ENCODE measurements around the gene HOXA9. TPM values are rescaled to one million over a fixed set of nuclear protein-coding genes. Genes with fewer than 3 reads are reported as not detected.

Gene HOXA9
- total and polyA plus RNA-seq, 4 donors, result 0.02 to 0.70 TPM; not detected in 2

GRCh38 chr7:27191161-27191731 is 25.9 kb upstream of the HOXA9 start:
- Histone ChIP-seq H3K9me3 (ENCODE audit: control insufficient read depth in 4 of 4, low read length in 3 of 4) (peaks cover 0 to 6% (median under 1%) of the 10 kb centered on the region in 4 donors), H3K4me1 (ENCODE audit: control insufficient read depth in 4 of 4, insufficient read depth in 4 of 4, low read length in 3 of 4) (peaks cover 12 to 25% (median 19%) of the 10 kb centered on the region in 4 donors), H3K9ac (ENCODE audit: low read depth in 1 of 2, low read length in 2 of 2) (no peak overlapping the region), H3K36me3 (ENCODE audit: control insufficient read depth in 4 of 4, insufficient read depth in 3 of 4, low read depth in 1 of 4, low read length in 3 of 4) (no peaks in the 10 kb centered on the region), H3K27ac (ENCODE audit: low read depth in 1 of 2, low read length in 2 of 2) (no peak overlapping the region), H3K27me3 (ENCODE audit: control insufficient read depth in 4 of 4, insufficient read depth in 4 of 4, low read length in 3 of 4) (peaks cover 7 to 51% (median 30%) of the 10 kb centered on the region in 4 donors), H3K4me3 (ENCODE audit: low read depth in 1 of 3, low read length in 3 of 3) (no peak overlapping the region)
- DNase-seq (ENCODE audit: low spot score), result no peak
- 21% methylated on average over 15 of the region's 15 CpGs for WGBS
- TF ChIP-seq HNF4G (IDR thresholded peaks at IDR 0.05) (no peak), SP1 (IDR thresholded peaks at IDR 0.05) (no peak), CTCF (IDR thresholded peaks at IDR 0.05; ENCODE audit: low read depth, low read length, missing input control) (no peak)

DNA sequence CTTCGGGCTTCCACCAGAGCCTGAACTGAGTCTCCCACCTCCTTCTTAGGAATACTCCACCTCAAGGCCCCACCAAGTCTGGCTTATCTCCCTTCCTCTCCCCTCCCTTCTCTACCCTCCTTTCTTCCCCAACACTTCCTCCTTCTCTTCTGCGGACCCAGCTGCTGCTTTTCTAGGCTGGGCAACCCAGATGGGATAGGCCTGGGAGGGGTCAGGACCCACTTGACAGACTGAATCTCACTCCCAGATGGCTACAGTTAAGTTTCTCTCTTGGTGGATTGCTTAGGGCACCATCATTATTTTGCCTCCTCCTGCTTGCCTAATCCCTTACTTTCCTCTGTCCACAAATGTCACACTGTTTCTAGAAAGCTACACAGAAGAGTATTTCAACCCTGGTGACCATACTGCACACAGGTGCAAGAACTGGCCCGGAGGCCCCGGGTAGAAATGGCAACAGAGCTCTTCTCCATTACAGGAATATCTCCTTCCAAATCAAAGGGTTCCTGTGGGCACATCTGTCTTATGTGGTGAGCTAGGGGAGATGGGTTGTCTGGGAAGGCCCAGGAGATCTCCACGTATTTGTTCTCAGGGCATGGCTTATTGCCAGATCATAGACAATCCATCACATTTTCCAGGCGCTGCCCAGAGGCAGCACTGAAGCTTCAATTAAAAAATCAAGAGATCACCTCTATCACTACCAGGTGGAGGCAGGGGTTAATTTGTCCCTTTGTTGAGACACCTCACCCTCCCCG is 24.8 kb upstream of the HOXA9 start:
- H3K9ac ChIP-seq (ENCODE audit: low read depth in 1 of 2, low read length in 2 of 2), result no peak overlapping the region
- peaks cover 0 to 6% (median under 1%) of the 10 kb centered on the region in 4 donors for H3K9me3 ChIP-seq (ENCODE audit: control insufficient read depth in 4 of 4, low read length in 3 of 4)
- H3K36me3 ChIP-seq (ENCODE audit: control insufficient read depth in 4 of 4, insufficient read depth in 3 of 4, low read depth in 1 of 4, low read length in 3 of 4), result no peaks in the 10 kb centered on the region
- no peak overlapping the region for H3K27ac ChIP-seq (ENCODE audit: low read depth in 1 of 2, low read length in 2 of 2)
- peaks cover 12 to 29% (median 18%) of the 10 kb centered on the region in 4 donors for H3K4me1 ChIP-seq (ENCODE audit: control insufficient read depth in 4 of 4, insufficient read depth in 4 of 4, low read length in 3 of 4)
- H3K27me3 ChIP-seq (ENCODE audit: control insufficient read depth in 4 of 4, insufficient read depth in 4 of 4, low read length in 3 of 4), result peaks cover 3 to 51% (median 33%) of the 10 kb centered on the region in 4 donors
- 20% methylated on average over 7 of the region's 7 CpGs for WGBS
- H3K4me3 ChIP-seq (ENCODE audit: low read depth in 1 of 3, low read length in 3 of 3), result no peak overlapping the region
- no peak for DNase-seq (ENCODE audit: low spot score)
- TF ChIP-seq FOXA2 (IDR thresholded peaks at IDR 0.05) (no peak), RAD21 (IDR thresholded peaks at IDR 0.05) (no peak), TAF1 (conservative IDR thresholded peaks at IDR 0.05) (no peak)
- TF ChIP-seq, protein P1, sequence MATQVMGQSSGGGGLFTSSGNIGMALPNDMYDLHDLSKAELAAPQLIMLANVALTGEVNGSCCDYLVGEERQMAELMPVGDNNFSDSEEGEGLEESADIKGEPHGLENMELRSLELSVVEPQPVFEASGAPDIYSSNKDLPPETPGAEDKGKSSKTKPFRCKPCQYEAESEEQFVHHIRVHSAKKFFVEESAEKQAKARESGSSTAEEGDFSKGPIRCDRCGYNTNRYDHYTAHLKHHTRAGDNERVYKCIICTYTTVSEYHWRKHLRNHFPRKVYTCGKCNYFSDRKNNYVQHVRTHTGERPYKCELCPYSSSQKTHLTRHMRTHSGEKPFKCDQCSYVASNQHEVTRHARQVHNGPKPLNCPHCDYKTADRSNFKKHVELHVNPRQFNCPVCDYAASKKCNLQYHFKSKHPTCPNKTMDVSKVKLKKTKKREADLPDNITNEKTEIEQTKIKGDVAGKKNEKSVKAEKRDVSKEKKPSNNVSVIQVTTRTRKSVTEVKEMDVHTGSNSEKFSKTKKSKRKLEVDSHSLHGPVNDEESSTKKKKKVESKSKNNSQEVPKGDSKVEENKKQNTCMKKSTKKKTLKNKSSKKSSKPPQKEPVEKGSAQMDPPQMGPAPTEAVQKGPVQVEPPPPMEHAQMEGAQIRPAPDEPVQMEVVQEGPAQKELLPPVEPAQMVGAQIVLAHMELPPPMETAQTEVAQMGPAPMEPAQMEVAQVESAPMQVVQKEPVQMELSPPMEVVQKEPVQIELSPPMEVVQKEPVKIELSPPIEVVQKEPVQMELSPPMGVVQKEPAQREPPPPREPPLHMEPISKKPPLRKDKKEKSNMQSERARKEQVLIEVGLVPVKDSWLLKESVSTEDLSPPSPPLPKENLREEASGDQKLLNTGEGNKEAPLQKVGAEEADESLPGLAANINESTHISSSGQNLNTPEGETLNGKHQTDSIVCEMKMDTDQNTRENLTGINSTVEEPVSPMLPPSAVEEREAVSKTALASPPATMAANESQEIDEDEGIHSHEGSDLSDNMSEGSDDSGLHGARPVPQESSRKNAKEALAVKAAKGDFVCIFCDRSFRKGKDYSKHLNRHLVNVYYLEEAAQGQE (IDR thresholded peaks at IDR 0.05), result no peak

DNA sequence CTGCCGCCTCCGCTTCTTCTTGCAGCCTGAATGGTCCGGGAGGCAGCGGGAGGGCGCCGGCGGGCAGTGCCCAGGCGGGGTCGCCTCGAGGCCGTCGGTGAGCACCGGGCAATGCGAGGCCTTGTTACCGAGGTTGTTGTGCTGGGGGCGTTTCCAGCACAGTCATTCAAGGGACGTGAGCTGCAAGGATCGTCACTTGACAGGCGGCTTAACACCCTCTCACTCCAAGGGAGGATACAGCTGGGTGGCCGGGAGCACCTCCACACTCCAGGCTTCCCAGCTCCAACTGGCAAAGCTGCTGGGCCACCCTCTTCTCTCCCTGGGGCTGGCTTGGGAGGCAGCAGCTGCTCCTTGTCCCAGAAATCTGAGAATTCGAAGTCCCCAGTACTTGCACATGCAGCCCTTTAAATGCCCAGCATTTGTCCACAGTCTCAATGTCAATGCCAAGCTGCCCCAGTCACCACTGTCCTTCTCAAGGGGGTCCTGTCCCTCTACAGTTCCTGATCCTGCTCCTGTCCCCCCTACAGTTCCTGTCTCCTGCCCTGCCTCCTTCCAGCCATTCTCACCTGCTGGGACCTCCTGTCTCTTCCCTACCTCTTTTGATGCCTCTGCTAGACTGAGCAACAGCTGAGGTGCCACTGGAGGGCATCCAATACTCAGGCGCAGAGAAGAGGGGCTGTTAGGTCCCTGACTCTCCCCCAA is 24.1 kb upstream of the HOXA9 start:
- Histone ChIP-seq H3K9me3 (ENCODE audit: control insufficient read depth in 4 of 4, low read length in 3 of 4) (peaks cover 0 to 10% (median under 1%) of the 10 kb centered on the region in 4 donors), H3K27ac (ENCODE audit: low read depth in 1 of 2, low read length in 2 of 2) (no peak overlapping the region), H3K9ac (ENCODE audit: low read depth in 1 of 2, low read length in 2 of 2) (no peak overlapping the region), H3K4me3 (ENCODE audit: low read depth in 1 of 3, low read length in 3 of 3) (peak overlapping the region in 1 of 3 donors; percentile 12), H3K36me3 (ENCODE audit: control insufficient read depth in 4 of 4, insufficient read depth in 3 of 4, low read depth in 1 of 4, low read length in 3 of 4) (no peaks in the 10 kb centered on the region), H3K4me1 (ENCODE audit: control insufficient read depth in 4 of 4, insufficient read depth in 4 of 4, low read length in 3 of 4) (peaks cover 12 to 33% (median 22%) of the 10 kb centered on the region in 4 donors), H3K27me3 (ENCODE audit: control insufficient read depth in 4 of 4, insufficient read depth in 4 of 4, low read length in 3 of 4) (peaks cover 3 to 51% (median 36%) of the 10 kb centered on the region in 4 donors)
- WGBS, result 10% methylated on average over 22 of the region's 22 CpGs
- TF ChIP-seq GABPA (IDR thresholded peaks at IDR 0.05 in 1 of 2, conservative IDR thresholded peaks at IDR 0.05 in 1 of 2) (no peak), JUND (IDR thresholded peaks at IDR 0.05) (no peak), NR2F2 (IDR thresholded peaks at IDR 0.05) (no peak), HNF4G (IDR thresholded peaks at IDR 0.05) (no peak), TAF1 (conservative IDR thresholded peaks at IDR 0.05) (no peak), YY1 (IDR thresholded peaks at IDR 0.05) (no peak), HNF4A (conservative IDR thresholded peaks at IDR 0.05) (no peak)
- TF ChIP-seq, protein P2, sequence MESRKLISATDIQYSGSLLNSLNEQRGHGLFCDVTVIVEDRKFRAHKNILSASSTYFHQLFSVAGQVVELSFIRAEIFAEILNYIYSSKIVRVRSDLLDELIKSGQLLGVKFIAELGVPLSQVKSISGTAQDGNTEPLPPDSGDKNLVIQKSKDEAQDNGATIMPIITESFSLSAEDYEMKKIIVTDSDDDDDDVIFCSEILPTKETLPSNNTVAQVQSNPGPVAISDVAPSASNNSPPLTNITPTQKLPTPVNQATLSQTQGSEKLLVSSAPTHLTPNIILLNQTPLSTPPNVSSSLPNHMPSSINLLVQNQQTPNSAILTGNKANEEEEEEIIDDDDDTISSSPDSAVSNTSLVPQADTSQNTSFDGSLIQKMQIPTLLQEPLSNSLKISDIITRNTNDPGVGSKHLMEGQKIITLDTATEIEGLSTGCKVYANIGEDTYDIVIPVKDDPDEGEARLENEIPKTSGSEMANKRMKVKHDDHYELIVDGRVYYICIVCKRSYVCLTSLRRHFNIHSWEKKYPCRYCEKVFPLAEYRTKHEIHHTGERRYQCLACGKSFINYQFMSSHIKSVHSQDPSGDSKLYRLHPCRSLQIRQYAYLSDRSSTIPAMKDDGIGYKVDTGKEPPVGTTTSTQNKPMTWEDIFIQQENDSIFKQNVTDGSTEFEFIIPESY (IDR thresholded peaks at IDR 0.05), result no peak
- no peak for DNase-seq (ENCODE audit: low spot score)
